Bronchial epithelial cell (primary cell): ENCODE measurements around the gene TEDC1. TPM values are rescaled to one million over a fixed set of nuclear protein-coding genes. Genes with fewer than 3 reads are reported as not detected.
A peak's percentile ranks its signal among the peaks of the same experiment; 100 is the strongest.

Experiments used
- DNase-seq: peaks from one replicate; pipeline ENCODE4 v3.0.0-alpha.2; 2010; ENCODE audit warnings: low read depth
- FAIRE-seq: peaks from 2 replicates; lab custom pipeline; 2011; peaks lifted over from hg19 to GRCh38; lab: Jason Lieb, UNC
- H3K27me3 ChIP-seq: 2 replicates; pipeline ENCODE4 v1.5.1; 2011; ENCODE audit warnings: low read length; ENCODE audit not compliant: control insufficient read depth, insufficient read depth
- H3K36me3 ChIP-seq: 2 replicates; pipeline ENCODE4 v1.5.1; 2011; ENCODE audit warnings: low read length; ENCODE audit not compliant: control insufficient read depth, insufficient read depth
- H3K4me3 ChIP-seq: 2 replicates; pipeline ENCODE4 v1.5.1; 2011; ENCODE audit warnings: mild to moderate bottlenecking, low read depth, low read length, control low read depth
- total RNA-seq: library from RNA; depleted of rRNA; stranded (reverse); fragments of >200 nt; gene quantifications from 2 replicates; pipeline ENCODE4 v1.2.1, GENCODE V29; 2014
- TF ChIP-seq, protein P1 (sequence below): IDR thresholded peaks from 2 replicates; pipeline ENCODE4 v1.5.1; 2011; ENCODE audit warnings: mild to moderate bottlenecking, moderate library complexity, low read length, control low read depth, inconsistent platforms; ENCODE audit not compliant: insufficient read depth, severe bottlenecking

Gene TEDC1
- total RNA-seq, 1 donor from 2014 or later, result 4.5 TPM

DNA sequence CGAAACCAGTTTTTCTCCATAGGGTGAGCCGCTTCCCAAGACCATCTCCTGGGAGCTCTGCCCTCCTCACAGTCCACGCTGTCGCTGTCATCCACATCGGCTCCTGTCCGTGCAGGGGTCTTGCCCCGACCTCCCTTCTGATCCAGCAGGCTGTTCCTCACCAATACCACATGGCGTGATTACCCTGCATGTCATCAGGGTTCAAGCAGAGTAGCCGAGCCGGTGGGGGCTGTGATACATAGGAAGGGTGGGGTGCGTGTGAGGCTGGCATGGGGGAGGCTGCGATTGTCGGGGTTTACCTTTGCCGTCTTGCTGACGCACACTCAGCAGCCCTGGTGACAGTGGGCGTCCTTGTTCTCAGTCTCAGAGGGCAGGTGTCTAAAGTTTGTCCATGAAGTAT, 17.0 kb downstream of the TEDC1 start:
- peaks cover 4% of the 10 kb centered on the region for H3K27me3 ChIP-seq
- TF ChIP-seq, protein P1, sequence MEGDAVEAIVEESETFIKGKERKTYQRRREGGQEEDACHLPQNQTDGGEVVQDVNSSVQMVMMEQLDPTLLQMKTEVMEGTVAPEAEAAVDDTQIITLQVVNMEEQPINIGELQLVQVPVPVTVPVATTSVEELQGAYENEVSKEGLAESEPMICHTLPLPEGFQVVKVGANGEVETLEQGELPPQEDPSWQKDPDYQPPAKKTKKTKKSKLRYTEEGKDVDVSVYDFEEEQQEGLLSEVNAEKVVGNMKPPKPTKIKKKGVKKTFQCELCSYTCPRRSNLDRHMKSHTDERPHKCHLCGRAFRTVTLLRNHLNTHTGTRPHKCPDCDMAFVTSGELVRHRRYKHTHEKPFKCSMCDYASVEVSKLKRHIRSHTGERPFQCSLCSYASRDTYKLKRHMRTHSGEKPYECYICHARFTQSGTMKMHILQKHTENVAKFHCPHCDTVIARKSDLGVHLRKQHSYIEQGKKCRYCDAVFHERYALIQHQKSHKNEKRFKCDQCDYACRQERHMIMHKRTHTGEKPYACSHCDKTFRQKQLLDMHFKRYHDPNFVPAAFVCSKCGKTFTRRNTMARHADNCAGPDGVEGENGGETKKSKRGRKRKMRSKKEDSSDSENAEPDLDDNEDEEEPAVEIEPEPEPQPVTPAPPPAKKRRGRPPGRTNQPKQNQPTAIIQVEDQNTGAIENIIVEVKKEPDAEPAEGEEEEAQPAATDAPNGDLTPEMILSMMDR, result no peak
- FAIRE-seq, result peak; percentile 18
- no peaks in the 10 kb centered on the region for H3K36me3 ChIP-seq
- no peak overlapping the region for H3K4me3 ChIP-seq
- DNase-seq, result no peak

DNA sequence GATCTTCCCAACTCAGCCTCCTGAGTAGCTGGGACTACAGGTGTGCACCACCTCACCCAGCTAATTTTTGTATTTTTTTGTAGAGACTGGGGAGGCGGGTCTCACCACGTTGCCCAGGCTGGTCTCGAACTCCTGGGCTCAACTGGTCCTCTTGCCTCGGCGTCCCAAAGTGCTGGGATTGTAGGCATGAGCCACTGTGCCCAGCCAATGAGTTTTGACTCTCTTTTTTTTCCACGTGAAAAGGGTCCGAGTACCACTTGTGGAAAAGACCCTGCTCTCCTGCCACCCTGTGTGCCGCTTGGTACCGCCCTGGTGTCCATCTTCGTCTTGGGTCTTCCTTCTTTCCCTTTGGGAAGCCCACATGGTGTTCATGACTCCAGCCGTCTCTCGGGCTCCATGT, 17.6 kb downstream of the TEDC1 start:
- Histone ChIP-seq H3K36me3 (no peaks in the 10 kb centered on the region), H3K27me3 (peaks cover 4% of the 10 kb centered on the region), H3K4me3 (no peak overlapping the region)
- TF ChIP-seq, protein P1, result no peak
- FAIRE-seq (no peak), DNase-seq (no peak)

DNA sequence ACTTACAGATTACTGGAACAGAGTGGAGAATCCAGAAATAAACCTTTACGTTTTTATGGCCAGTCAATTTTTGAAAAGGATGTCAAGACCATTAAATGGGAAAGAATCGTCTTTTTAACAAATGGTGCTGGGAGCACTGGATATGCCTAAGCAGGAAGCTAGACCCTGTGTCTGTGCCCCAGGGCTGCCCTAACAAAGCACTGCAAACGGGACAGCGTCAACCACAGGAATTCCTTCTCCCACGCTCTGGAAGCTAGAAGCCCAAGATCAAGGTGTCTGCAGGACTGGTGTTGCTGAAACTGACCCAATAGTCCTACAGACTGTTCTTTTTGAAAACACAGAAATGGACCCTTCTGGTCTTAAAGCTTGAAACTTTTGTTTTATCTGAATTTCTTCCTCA, 26.1 kb downstream of the TEDC1 start:
- H3K36me3 ChIP-seq, result no peaks in the 10 kb centered on the region
- no peak overlapping the region for H3K4me3 ChIP-seq
- FAIRE-seq (no peak), DNase-seq (no peak)
- no peaks in the 10 kb centered on the region for H3K27me3 ChIP-seq
- TF ChIP-seq, protein P1, result no peak

DNA sequence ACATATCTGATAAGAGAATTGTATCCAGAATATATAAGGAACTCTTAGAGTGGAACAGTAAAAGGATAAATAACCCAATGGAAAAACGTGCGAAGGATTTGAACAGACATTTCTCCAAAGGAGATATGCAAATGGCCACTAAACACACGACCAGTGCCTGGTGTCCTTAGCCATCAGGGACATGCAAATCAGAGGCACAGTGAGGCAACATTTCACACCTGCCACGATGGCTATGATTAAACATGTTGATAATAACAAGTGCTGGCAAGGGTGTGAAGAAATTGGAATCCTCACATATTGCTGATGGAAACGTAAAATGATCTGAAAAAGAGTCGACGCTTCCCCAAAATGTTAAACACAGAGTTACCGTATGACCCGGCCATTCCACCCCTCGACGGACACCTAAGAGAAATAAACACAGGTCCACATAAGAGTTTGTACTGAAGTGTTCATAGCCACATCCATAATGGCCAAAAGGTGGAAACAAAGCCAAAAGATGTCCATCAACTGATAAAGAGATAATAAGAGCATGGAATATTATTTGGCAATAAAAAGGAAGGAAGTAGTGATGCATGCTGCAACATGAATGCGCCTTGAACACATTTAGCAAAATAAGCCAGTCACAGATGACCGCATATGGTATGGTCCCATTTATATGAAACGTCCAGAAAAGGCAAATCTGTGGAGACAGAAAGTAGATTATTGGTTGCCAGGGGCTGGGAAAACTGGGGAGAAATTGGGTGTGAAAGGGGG, 29.1 kb downstream of the TEDC1 start:
- H3K27me3 ChIP-seq, result no peaks in the 10 kb centered on the region
- no peak overlapping the region for H3K4me3 ChIP-seq
- TF ChIP-seq, protein P1, result no peak
- FAIRE-seq, result no peak
- H3K36me3 ChIP-seq, result no peaks in the 10 kb centered on the region
- no peak for DNase-seq

DNA sequence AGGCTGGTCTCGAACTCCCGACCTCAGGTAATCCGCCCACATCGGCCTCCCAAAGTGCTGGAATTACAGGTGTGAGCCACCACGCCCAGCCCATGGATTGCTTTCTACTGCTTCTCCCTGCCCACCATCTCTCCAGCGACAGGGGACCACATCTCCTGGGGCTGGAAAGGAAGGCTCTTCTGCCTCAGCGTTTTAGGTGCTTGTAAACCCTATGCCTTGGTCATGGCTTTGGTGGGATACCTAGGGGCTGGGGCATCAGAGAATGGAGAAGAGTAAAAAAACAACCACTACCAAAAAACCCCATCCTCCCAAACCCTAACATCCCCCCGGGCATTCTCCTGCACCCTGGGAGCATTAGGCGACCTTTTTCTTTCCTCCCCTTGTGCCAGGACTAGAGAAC, 34.3 kb downstream of the TEDC1 start:
- H3K27me3 ChIP-seq, result peaks cover 15% of the 10 kb centered on the region

More for the DNA sequence above, 34.3 kb downstream of the TEDC1 start:
- DNase-seq (no peak), FAIRE-seq (no peak)
- TF ChIP-seq, protein P1, result no peak
- no peak overlapping the region for H3K4me3 ChIP-seq
- H3K36me3 ChIP-seq, result no peaks in the 10 kb centered on the region
